Measurements from ENCODE around the gene ACOXL. TPM values are rescaled to one million over a fixed set of nuclear protein-coding genes. Genes with fewer than 3 reads are reported as not detected.

The ACOXL gene
- total RNA-seq, 4 donors from 2014 or later: 0.64 TPM; not detected in 3

- no peaks in the 10 kb centered on the region for H3K9me3 ChIP-seq
- H3K27ac ChIP-seq: no peak overlapping the region
- H3K4me3 ChIP-seq: no peak overlapping the region
- no peak for DNase-seq (ENCODE audit: low spot score in 2 of 2)
- 78% methylated on average over 5 of the region's 5 CpGs for WGBS
- no peaks in the 10 kb centered on the region for H3K4me1 ChIP-seq
- H3K27me3 ChIP-seq: peaks cover 16% of the 10 kb centered on the region
- no peak for TF ChIP-seq CTCF (IDR thresholded peaks at IDR 0.05)
- H3K36me3 ChIP-seq: no peaks in the 10 kb centered on the region
Measured at GRCh38 chr2:111035830-111036441, 303.6 kb downstream of the ACOXL start.

- no peak overlapping the region for H3K27ac ChIP-seq
- no peak overlapping the region for H3K4me3 ChIP-seq
- no peaks in the 10 kb centered on the region for H3K9me3 ChIP-seq
- no peaks in the 10 kb centered on the region for H3K4me1 ChIP-seq
- TF ChIP-seq EP300 (IDR thresholded peaks at IDR 0.05): no peak
- no peak for TF ChIP-seq POLR2AphosphoS5 (IDR thresholded peaks at IDR 0.05)
- no peak for TF ChIP-seq CTCF (IDR thresholded peaks at IDR 0.05)
- no peak for TF ChIP-seq POLR2A (IDR thresholded peaks at IDR 0.05)
- 88% methylated on average over 3 of the region's 3 CpGs for WGBS
- no peaks in the 10 kb centered on the region for H3K36me3 ChIP-seq
- DNase-seq (ENCODE audit: low spot score in 2 of 2): no peak
- peaks cover 24% of the 10 kb centered on the region for H3K27me3 ChIP-seq
Measured at GRCh38 chr2:111037128-111037527, 304.8 kb downstream of the ACOXL start.

- 66% methylated on average over 5 of the region's 5 CpGs for WGBS
- TF ChIP-seq CTCF (IDR thresholded peaks at IDR 0.05) (no peak), EP300 (IDR thresholded peaks at IDR 0.05) (no peak), POLR2AphosphoS5 (IDR thresholded peaks at IDR 0.05) (no peak), POLR2A (IDR thresholded peaks at IDR 0.05) (no peak)
- no peaks in the 10 kb centered on the region for H3K36me3 ChIP-seq
- peaks cover 24% of the 10 kb centered on the region for H3K27me3 ChIP-seq
- no peaks in the 10 kb centered on the region for H3K4me1 ChIP-seq
- H3K9me3 ChIP-seq: no peaks in the 10 kb centered on the region
- no peak overlapping the region for H3K27ac ChIP-seq
- no peak for DNase-seq (ENCODE audit: low spot score in 2 of 2)
- no peak overlapping the region for H3K4me3 ChIP-seq
Measured at GRCh38 chr2:111039628-111040383, 307.4 kb downstream of the ACOXL start.

- DNase-seq (ENCODE audit: low spot score in 2 of 2): no peak
- 83% methylated on average over 5 of the region's 12 CpGs for WGBS
- no peaks in the 10 kb centered on the region for H3K36me3 ChIP-seq
- H3K27ac ChIP-seq: no peak overlapping the region
- H3K4me1 ChIP-seq: no peaks in the 10 kb centered on the region
- TF ChIP-seq POLR2AphosphoS5 (IDR thresholded peaks at IDR 0.05) (no peak), EP300 (IDR thresholded peaks at IDR 0.05) (no peak), CTCF (IDR thresholded peaks at IDR 0.05) (no peak), POLR2A (IDR thresholded peaks at IDR 0.05) (no peak)
- peaks cover 16% of the 10 kb centered on the region for H3K27me3 ChIP-seq
- H3K9me3 ChIP-seq: no peaks in the 10 kb centered on the region
- H3K4me3 ChIP-seq: no peak overlapping the region
Measured at GRCh38 chr2:111041398-111042202, 309.2 kb downstream of the ACOXL start.

GRCh38 chr2:111042261-111042660 is 309.9 kb downstream of the ACOXL start:
- no peak for TF ChIP-seq CTCF (IDR thresholded peaks at IDR 0.05)
- no peak for TF ChIP-seq POLR2AphosphoS5 (IDR thresholded peaks at IDR 0.05)
- no peak for TF ChIP-seq EP300 (IDR thresholded peaks at IDR 0.05)
- TF ChIP-seq POLR2A (IDR thresholded peaks at IDR 0.05): no peak
- Histone ChIP-seq H3K27ac (no peak overlapping the region), H3K27me3 (peaks cover 13% of the 10 kb centered on the region), H3K9me3 (no peaks in the 10 kb centered on the region), H3K4me1 (no peaks in the 10 kb centered on the region), H3K36me3 (no peaks in the 10 kb centered on the region), H3K4me3 (no peak overlapping the region)
- WGBS: 95% methylated on average over 6 of the region's 6 CpGs
- no peak for DNase-seq (ENCODE audit: low spot score in 2 of 2)
